D721Med (cell line): ENCODE measurements around the gene NFATC2IP.

Source experiments
- DNase-seq: peaks from one replicate; pipeline ENCODE4 v3.0.0; 2011; ENCODE audit warnings: low spot score; ENCODE audit not compliant: insufficient read length
- FAIRE-seq: peaks from 2 replicates; lab custom pipeline; 2011; peaks lifted over from hg19 to GRCh38; lab: Jason Lieb, UNC
- TF ChIP-seq, protein P1 (sequence below): IDR thresholded peaks from 2 replicates; pipeline ENCODE4 v1.5.1; 2012; ENCODE audit warnings: mild to moderate bottlenecking, control low read depth; ENCODE audit not compliant: insufficient read depth; ENCODE audit errors: missing control alignments

NFATC2IP gene

DNA sequence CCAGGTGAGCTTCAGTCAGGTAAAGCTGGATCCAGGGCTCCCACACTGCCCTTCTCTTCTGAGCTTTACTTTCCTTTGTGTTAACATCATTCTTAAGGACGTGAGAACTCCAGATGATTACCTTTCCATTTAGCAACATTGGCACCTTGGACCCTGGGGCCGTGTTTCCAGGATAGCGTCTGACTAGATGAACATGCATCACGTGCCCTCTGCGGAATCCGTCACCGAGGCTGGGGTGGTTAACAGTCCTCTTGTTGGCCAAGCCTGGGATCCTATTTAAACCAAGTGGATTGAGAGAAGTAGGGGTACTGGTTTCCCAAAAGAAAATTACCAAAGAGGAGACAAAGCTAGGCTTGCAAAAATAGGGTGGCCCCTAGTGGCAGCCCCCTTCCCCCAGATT lies 30.2 kb downstream of the NFATC2IP start:
- DNase-seq (no peak), FAIRE-seq (no peak)
- TF ChIP-seq, protein P1, sequence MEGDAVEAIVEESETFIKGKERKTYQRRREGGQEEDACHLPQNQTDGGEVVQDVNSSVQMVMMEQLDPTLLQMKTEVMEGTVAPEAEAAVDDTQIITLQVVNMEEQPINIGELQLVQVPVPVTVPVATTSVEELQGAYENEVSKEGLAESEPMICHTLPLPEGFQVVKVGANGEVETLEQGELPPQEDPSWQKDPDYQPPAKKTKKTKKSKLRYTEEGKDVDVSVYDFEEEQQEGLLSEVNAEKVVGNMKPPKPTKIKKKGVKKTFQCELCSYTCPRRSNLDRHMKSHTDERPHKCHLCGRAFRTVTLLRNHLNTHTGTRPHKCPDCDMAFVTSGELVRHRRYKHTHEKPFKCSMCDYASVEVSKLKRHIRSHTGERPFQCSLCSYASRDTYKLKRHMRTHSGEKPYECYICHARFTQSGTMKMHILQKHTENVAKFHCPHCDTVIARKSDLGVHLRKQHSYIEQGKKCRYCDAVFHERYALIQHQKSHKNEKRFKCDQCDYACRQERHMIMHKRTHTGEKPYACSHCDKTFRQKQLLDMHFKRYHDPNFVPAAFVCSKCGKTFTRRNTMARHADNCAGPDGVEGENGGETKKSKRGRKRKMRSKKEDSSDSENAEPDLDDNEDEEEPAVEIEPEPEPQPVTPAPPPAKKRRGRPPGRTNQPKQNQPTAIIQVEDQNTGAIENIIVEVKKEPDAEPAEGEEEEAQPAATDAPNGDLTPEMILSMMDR: no peak

DNA sequence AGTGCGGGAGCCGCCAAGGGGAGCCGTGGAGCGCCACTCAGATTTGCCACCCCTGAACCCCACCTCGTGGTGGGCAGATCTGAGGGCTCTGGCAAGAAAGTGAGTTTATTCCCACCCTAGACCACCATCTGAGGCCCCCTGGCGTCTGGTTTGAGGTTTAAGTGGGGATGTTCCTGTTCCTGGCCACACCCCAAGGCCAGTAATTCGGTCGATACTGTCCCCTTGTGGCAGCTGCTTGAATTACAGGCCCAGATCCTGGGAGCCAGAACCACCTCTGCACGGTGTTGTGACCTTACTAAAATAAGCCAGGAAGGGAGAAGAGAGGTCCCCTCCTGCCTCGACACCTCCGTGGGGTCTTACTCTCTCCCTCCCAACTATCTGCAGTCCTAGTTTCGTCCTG lies 30.8 kb downstream of the NFATC2IP start:
- no peak for FAIRE-seq
- DNase-seq: no peak

DNA sequence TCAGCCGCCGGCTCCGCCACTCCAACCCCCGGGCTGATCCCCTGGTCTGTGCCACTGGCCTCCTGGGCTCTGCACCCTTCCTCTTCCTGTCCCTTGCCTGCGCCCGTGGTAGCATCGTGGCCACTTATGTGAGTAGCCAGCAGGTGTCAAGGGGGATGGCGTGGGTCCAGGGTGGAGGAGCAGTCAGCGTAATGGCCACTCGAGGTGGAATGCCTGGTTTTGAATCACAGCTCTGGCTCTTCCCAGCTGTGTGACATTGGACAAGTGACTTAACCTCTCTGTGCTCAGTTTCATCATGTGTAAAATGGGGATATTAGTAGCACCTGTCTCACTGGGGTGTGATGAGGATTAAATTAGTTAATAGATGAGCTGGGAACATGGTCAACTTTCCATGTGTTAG lies 31.7 kb downstream of the NFATC2IP start:
- TF ChIP-seq, protein P1: no peak
- FAIRE-seq: no peak
- DNase-seq: no peak

More for the DNA sequence above, 30.8 kb downstream of the NFATC2IP start:
- TF ChIP-seq, protein P1: peak; percentile 21

DNA sequence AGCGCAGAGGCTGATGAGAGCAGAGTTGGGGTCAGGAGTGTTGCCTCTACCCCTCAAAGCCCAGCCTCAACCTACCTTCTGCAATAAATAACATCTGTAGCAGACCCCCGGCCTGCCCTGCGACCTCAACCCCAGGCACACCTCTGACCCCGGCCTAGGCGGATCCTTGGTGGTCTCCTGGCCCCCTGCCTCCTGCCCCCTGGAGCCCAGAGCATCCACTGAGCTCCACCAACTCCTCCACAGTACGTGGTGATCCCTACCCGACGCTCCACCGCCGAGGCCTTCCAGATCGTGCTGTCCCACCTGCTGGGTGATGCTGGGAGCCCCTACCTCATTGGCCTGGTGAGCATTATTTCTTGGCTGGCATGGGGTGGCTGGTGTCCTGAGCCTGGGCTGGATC lies 32.2 kb downstream of the NFATC2IP start:
- DNase-seq (no peak), FAIRE-seq (no peak)
- TF ChIP-seq, protein P1: no peak

DNA sequence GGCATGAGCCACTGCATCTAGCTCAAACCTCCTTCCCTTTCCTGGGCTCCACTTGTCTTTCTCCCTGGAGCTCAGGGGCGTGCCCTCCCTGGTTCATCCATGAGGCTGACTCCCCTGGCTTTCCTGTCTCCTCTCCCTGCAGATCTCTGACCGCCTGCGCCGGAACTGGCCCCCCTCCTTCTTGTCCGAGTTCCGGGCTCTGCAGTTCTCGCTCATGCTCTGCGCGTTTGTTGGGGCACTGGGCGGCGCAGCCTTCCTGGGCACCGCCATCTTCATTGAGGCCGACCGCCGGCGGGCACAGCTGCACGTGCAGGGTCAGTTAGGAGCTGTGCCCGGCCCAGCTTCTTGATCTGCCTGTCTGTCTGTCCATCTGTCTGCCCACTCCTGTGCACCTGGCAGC lies 32.9 kb downstream of the NFATC2IP start:
- no peak for DNase-seq
- TF ChIP-seq, protein P1: no peak
- FAIRE-seq: no peak

DNA sequence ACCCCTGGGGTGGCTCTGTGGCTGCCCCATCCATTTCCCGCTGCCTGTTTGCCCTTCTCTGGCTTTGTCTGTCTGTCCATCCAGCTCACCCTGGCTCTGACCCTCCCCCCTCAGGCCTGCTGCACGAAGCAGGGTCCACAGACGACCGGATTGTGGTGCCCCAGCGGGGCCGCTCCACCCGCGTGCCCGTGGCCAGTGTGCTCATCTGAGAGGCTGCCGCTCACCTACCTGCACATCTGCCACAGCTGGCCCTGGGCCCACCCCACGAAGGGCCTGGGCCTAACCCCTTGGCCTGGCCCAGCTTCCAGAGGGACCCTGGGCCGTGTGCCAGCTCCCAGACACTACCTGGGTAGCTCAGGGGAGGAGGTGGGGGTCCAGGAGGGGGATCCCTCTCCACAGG lies 33.4 kb downstream of the NFATC2IP start:
- DNase-seq (no peak), FAIRE-seq (no peak)
- TF ChIP-seq, protein P1: no peak

DNA sequence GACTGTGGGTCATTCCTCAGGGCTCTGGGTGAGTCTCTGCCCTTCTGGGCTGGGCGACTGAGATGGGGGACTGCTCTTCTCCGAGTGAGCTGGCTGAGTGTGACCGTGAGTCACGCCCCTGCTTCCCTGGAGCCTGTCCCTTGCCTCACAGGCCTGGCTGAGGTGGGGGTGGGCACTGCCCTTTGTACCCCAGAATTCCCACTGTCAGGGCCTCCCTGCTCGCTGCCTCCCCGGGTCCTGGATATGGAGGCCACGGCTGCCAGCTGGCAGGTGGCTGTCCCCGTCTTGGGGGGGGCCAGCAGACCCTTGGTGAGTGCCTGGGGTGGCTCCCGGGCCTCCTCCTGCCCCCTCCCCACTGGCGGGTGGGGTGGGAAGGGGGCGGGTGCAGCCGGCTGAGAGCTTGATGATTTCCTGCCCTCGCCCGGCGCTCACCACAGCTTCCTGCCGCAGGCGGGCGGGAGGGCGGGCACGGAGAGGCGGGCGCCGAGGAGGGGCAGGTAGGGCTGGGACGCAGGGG lies 33.9 kb downstream of the NFATC2IP start, which contains the start of gene LAT:
LAT (plus strand) TSS at position 434 of the 517 bp plus-strand sequence. CDS start 366 bp downstream, outside the sequence.
- DNase-seq (no peak), FAIRE-seq (no peak)
- TF ChIP-seq, protein P1: no peak
